Cortex of kidney (tissue), 1 donor: Measurements from ENCODE around the gene TRPV6.

Experiments used
- DNase-seq: peaks from one replicate; lab custom pipeline; 2025; lab: John Stamatoyannopoulos, UW

TRPV6 gene

GRCh38 chr7:142851919-142852318, 33.6 kb downstream of the TRPV6 start:
- no peak for DNase-seq

GRCh38 chr7:142851269-142851668, 34.3 kb downstream of the TRPV6 start:
- no peak for DNase-seq

GRCh38 chr7:142847353-142847752, 38.2 kb downstream of the TRPV6 start:
- DNase-seq: no peak

- no peak for DNase-seq
These were observed 43.2 kb downstream of the TRPV6 start for GRCh38 chr7:142842251-142842766.

- no peak for DNase-seq
These were observed 46.9 kb downstream of the TRPV6 start for GRCh38 chr7:142838461-142839213.

GRCh38 chr7:142836426-142836825, 49.1 kb downstream of the TRPV6 start:
- no peak for DNase-seq

GRCh38 chr7:142835487-142835886, 50.1 kb downstream of the TRPV6 start:
- DNase-seq: no peak

- DNase-seq: no peak
These were observed 52.1 kb downstream of the TRPV6 start for GRCh38 chr7:142833174-142834048.

- no peak for DNase-seq
These were observed 53.1 kb downstream of the TRPV6 start for GRCh38 chr7:142832417-142832816.

GRCh38 chr7:142827951-142828500, 57.5 kb downstream of the TRPV6 start:
- no peak for DNase-seq

GRCh38 chr7:142822714-142823113, 62.8 kb downstream of the TRPV6 start:
- DNase-seq: no peak
